HG03135 (cell line): Measurements from ENCODE around the gene PPT2.
"Not testable (repeated sequence)": the region's sequence is repeated elsewhere in the genome, so short reads cannot be mapped to it uniquely, and the experiment has no call there.

Experiments
- ATAC-seq: cut with Tn5 transposase; IDR thresholded peaks from one replicate; pipeline ENCODE4 v1.9.1; 2021; ENCODE audit warnings: mild to moderate bottlenecking, moderate library complexity; ENCODE audit not compliant: unreplicated experiment

PPT2 gene

GRCh38 chr6:32188381-32189068, 34.6 kb downstream of the PPT2 start:
- no peak for ATAC-seq

- ATAC-seq, result no peak
Observed at GRCh38 chr6:32189069-32189741, 35.3 kb downstream of the PPT2 start.

GRCh38 chr6:32189742-32190053, 35.8 kb downstream of the PPT2 start:
- ATAC-seq, result no peak

GRCh38 chr6:32190054-32190851, 36.3 kb downstream of the PPT2 start, which contains the start of gene PBX2:
Gene PBX2, minus strand, starts transcription at chr6:32190202. Its CDS starts 287 bp downstream, at chr6:32189915.
- peak; percentile 51 for ATAC-seq

- no peak for ATAC-seq
Observed at GRCh38 chr6:32190911-32191677, 37.2 kb downstream of the PPT2 start.

- no peak for ATAC-seq
Observed at GRCh38 chr6:32191696-32192607, 38.0 kb downstream of the PPT2 start.

- no peak for ATAC-seq
Observed at GRCh38 chr6:32192608-32193039, 38.7 kb downstream of the PPT2 start, which contains the start of gene GPSM3. Gene GPSM3, minus strand, starts transcription at chr6:32192643. Its CDS starts 130 bp downstream, at chr6:32192513.

- not testable (repeated sequence) for ATAC-seq
Observed at GRCh38 chr6:32193096-32193495, 39.2 kb downstream of the PPT2 start.

- ATAC-seq, result no peak
Observed at GRCh38 chr6:32194388-32194787, 40.4 kb downstream of the PPT2 start.

GRCh38 chr6:32194825-32195651, 41.1 kb downstream of the PPT2 start:
- no peak for ATAC-seq

GRCh38 chr6:32195652-32195901, 41.6 kb downstream of the PPT2 start:
- peak; percentile 72 for ATAC-seq

GRCh38 chr6:32195902-32196681, 42.2 kb downstream of the PPT2 start:
- peak; percentile 75 for ATAC-seq

- ATAC-seq, result no peak
Observed at GRCh38 chr6:32196682-32197616, 43.0 kb downstream of the PPT2 start.

- ATAC-seq, result no peak
Observed at GRCh38 chr6:32198345-32198696, 44.4 kb downstream of the PPT2 start.

- ATAC-seq, result no peak
Observed at GRCh38 chr6:32198866-32199265, 44.9 kb downstream of the PPT2 start.

GRCh38 chr6:32200711-32201475, 47.0 kb downstream of the PPT2 start:
- ATAC-seq, result no peak

GRCh38 chr6:32202186-32202585, 48.2 kb downstream of the PPT2 start:
- ATAC-seq, result no peak
